ENCODE data around the gene PLA2G6. TPM values are rescaled to one million over a fixed set of nuclear protein-coding genes. Genes with fewer than 3 reads are reported as not detected.

PLA2G6 gene
- total and polyA plus RNA-seq, 2 of the 4 experiments (the other 2 are of a cell fraction), result 6.1 to 10.3 TPM

DNA sequence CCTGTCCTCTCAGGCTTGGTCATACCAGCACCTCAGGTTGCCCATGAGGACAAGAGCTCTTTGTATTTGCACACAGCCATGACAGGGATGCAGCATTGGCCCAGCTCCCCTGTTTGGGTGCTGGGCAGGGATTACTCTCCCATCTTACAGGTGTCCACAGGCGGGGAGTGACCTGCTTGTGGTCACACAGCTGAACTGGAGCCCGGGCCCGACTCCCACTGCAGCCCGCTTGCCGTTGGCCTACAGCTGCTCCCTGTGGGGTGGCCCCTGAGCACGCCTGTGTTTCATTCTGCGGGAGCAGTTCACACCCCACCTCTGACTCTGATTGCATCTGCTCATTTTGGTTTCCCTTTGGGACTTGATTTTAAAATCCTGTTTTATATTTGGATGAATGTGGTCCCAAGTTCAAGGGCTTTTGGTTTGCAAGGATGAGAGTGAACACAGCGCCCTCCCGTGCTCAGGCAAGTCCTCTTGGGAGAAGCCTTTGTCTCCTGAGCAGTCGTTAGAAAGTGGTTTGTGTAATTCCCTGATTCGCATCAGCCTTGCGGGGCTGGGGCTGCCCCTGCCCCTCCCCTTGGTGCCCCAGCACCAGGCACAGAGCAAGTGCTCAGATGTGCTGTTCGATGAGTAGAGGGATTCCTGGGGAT lies 115.1 kb downstream of the PLA2G6 start:
- CTCF ChIA-PET, result no interaction called here
- BruUV-seq (replicated peaks), result no TSS peak
- 97% methylated on average over 5 of the region's 13 CpGs; no CpG with 5 or more reads in 1 of the 2 experiments for WGBS, 2 experiments (ENCODE audit: extremely low coverage in 2 of 2, insufficient read length in 1 of 2)

More for the DNA sequence above, 115.1 kb downstream of the PLA2G6 start:
- H3K9me3 ChIP-seq (ENCODE audit: control insufficient read depth, insufficient read depth, low read length), result no peaks in the 10 kb centered on the region
- dilution Hi-C loops (cut with HindIII; ENCODE audit: low sequenced_read_pairs, unreplicated experiment), result no loop called here
- no peak overlapping the region for H3K56ac ChIP-seq (ENCODE audit: extremely low read depth, insufficient read depth, low read length)
- H4K91ac ChIP-seq (ENCODE audit: insufficient read depth, low read depth, low read length), result no peak overlapping the region
- H2BK120ac ChIP-seq (ENCODE audit: low read depth, low read length), result no peak overlapping the region
- POLR2A ChIA-PET (ENCODE audit: unreplicated experiment), result no interaction called here
- ATAC-seq (ENCODE audit: low read depth) (no peak), DNase-seq (no peak)
- H4K8ac ChIP-seq (ENCODE audit: low read depth in 2 of 2, low read length in 2 of 2), result no peak overlapping the region
- no peak overlapping the region for H3K4ac ChIP-seq (ENCODE audit: low read depth, low read length)
- no peaks in the 10 kb centered on the region for H4K20me1 ChIP-seq (ENCODE audit: insufficient read depth, low read length)
- H3K18ac ChIP-seq (ENCODE audit: low read depth, low read length), result no peak overlapping the region
- no peak overlapping the region for H3K9ac ChIP-seq (ENCODE audit: low read depth, low read length)
- TF ChIP-seq RAD21 (IDR thresholded peaks at IDR 0.05; ENCODE audit: low read length) (no peak), SMC3 (IDR thresholded peaks at IDR 0.05; ENCODE audit: low read depth, low read length) (no peak), BHLHE40 (IDR thresholded peaks at IDR 0.05; ENCODE audit: low read depth, low read length) (no peak), FOS (IDR thresholded peaks at IDR 0.05; ENCODE audit: low read depth, low read length) (no peak), NFE2L2 (IDR thresholded peaks at IDR 0.05; ENCODE audit: low read depth, low read length) (no peak), CEBPB (IDR thresholded peaks at IDR 0.05; ENCODE audit: low read depth, low read length) (no peak), MAZ (IDR thresholded peaks at IDR 0.05; ENCODE audit: borderline replicate concordance, low read depth, low read length) (no peak), MAFK (IDR thresholded peaks at IDR 0.05; ENCODE audit: low read depth, low read length) (no peak)
- no peak overlapping the region for H3K27ac ChIP-seq (ENCODE audit: insufficient read depth, low read length)
- H2BK20ac ChIP-seq (ENCODE audit: low read depth, low read length), result no peak overlapping the region
- no peak overlapping the region for H2AK9ac ChIP-seq (replicated peaks; ENCODE audit: low read depth, low read length, poor library complexity)
- H3K9me1 ChIP-seq (ENCODE audit: insufficient read depth, low read length), result no peaks in the 10 kb centered on the region
- H4K5ac ChIP-seq (ENCODE audit: low read depth, low read length), result no peak overlapping the region
- intact Hi-C loops (cut with micrococcal nuclease), result no loop called here
- H3K23ac ChIP-seq (ENCODE audit: low read depth, low read length), result no peak overlapping the region
- no peak overlapping the region for H2BK5ac ChIP-seq (ENCODE audit: low read depth, low read length, poor library complexity, severe bottlenecking)
- H3K4me3 ChIP-seq (ENCODE audit: insufficient read depth, low read depth, low read length), result no peak overlapping the region
- no peaks in the 10 kb centered on the region for H3K27me3 ChIP-seq (ENCODE audit: control insufficient read depth, insufficient read depth, low read length)
- H3K14ac ChIP-seq (replicated peaks; ENCODE audit: low read depth, low read length), result no peak overlapping the region
- H3K4me1 ChIP-seq (ENCODE audit: control insufficient read depth, insufficient read depth, low read length), result no peaks in the 10 kb centered on the region
- no peaks in the 10 kb centered on the region for H3K79me1 ChIP-seq (ENCODE audit: low read depth in 1 of 2, low read length in 2 of 2)
- H2BK15ac ChIP-seq (ENCODE audit: low read depth, low read length), result no peak overlapping the region
- in situ Hi-C loops (cut with MboI; ENCODE audit: low sequenced_read_pairs), result no loop called here
- H3K4me2 ChIP-seq (ENCODE audit: low read depth, low read length), result no peak overlapping the region
- H2AK5ac ChIP-seq (ENCODE audit: low read depth, low read length), result no peak overlapping the region
- peaks cover 16% of the 10 kb centered on the region for H3K36me3 ChIP-seq (ENCODE audit: control insufficient read depth, insufficient read depth, low read length)
- H2AFZ ChIP-seq (replicated peaks; ENCODE audit: low read length, poor library complexity), result no peak overlapping the region

Measured in IMR-90 (cell line).